IPS-18a (cell line): ENCODE results near the gene CKS1B.

Source experiments
- H3K27ac ChIP-seq: one replicate; pipeline ENCODE4 v1.5.1; 2013; ENCODE audit warnings: low read length
- H3K27me3 ChIP-seq: one replicate; pipeline ENCODE4 v1.6.1; 2013; ENCODE audit warnings: mild to moderate bottlenecking, low read length; ENCODE audit not compliant: control insufficient read depth, insufficient read depth
- H3K36me3 ChIP-seq: one replicate; pipeline ENCODE4 v1.6.1; 2013; ENCODE audit warnings: low read depth, low read length; ENCODE audit not compliant: control insufficient read depth
- H3K4me1 ChIP-seq: one replicate; pipeline ENCODE4 v1.6.1; 2013; ENCODE audit warnings: low read depth, low read length; ENCODE audit not compliant: control insufficient read depth
- H3K4me3 ChIP-seq: one replicate; pipeline ENCODE4 v1.5.1; 2013; ENCODE audit warnings: low read length
- H3K9ac ChIP-seq: one replicate; pipeline ENCODE4 v1.6.1; 2013; ENCODE audit warnings: mild to moderate bottlenecking, low read length, moderate library complexity
- H3K9me3 ChIP-seq: one replicate; pipeline ENCODE4 v1.6.1; 2013; ENCODE audit warnings: low read depth, low read length; ENCODE audit not compliant: control insufficient read depth

The CKS1B gene

DNA sequence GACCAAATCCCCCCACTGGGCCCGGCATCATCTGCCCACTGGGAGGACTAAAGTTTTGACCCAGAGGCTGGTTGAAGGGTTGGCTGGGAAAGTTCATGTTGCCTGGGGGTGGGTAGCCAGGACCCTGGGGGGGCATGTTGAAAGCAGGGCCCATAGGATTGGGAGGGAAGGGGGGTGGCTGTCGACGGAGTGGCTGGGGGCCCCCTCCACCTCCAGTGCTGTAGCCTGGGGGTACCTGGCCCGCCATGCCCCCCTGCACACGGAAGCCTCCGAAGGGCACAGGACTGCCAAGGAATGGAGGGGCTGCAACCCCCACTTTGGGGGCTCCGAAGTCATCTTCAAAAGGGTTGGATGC is 15.1 kb upstream of the CKS1B start:
- Histone ChIP-seq H3K27ac (no peak overlapping the region), H3K36me3 (peaks cover 21% of the 10 kb centered on the region), H3K9ac (no peak overlapping the region), H3K4me1 (peaks cover 22% of the 10 kb centered on the region), H3K9me3 (no peaks in the 10 kb centered on the region), H3K27me3 (no peaks in the 10 kb centered on the region), H3K4me3 (no peak overlapping the region)

DNA sequence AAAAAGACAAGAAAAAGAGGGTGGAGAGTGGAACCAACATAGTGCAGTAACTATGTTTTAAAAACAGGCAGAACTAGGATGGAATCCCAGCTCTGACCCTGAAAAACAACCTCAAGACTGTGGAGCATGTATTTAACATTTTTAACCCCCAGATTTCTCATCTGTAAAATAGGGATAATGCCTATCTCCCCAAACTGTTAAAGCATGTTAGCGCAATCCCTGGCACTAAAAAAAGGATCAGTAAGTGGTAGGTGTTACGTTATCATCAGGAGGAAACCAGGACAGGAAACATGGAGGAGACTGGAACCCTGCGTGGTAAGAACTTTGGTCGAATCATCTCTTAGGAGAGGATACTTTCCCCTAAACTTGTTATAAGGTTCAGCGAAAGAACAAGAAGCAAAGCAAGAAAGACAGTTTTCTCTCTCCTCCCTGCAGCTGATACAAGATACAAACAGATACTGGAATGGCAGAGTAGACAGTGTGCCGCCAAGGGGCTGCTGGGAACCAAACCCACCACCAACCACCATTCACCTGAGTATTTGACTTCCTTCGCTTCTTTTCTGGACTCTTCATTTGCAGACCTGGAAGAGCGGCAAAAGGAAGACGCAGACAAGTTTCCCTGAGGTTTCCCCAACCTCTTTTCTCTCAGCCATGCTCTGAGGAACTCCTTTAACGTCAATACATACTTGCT is 13.9 kb upstream of the CKS1B start:
- Histone ChIP-seq H3K36me3 (peaks cover 32% of the 10 kb centered on the region), H3K4me3 (peak overlapping the region; percentile 88), H3K9me3 (no peaks in the 10 kb centered on the region), H3K27me3 (no peaks in the 10 kb centered on the region), H3K27ac (no peak overlapping the region), H3K9ac (peak overlapping the region; percentile 74), H3K4me1 (peaks cover 13% of the 10 kb centered on the region)

DNA sequence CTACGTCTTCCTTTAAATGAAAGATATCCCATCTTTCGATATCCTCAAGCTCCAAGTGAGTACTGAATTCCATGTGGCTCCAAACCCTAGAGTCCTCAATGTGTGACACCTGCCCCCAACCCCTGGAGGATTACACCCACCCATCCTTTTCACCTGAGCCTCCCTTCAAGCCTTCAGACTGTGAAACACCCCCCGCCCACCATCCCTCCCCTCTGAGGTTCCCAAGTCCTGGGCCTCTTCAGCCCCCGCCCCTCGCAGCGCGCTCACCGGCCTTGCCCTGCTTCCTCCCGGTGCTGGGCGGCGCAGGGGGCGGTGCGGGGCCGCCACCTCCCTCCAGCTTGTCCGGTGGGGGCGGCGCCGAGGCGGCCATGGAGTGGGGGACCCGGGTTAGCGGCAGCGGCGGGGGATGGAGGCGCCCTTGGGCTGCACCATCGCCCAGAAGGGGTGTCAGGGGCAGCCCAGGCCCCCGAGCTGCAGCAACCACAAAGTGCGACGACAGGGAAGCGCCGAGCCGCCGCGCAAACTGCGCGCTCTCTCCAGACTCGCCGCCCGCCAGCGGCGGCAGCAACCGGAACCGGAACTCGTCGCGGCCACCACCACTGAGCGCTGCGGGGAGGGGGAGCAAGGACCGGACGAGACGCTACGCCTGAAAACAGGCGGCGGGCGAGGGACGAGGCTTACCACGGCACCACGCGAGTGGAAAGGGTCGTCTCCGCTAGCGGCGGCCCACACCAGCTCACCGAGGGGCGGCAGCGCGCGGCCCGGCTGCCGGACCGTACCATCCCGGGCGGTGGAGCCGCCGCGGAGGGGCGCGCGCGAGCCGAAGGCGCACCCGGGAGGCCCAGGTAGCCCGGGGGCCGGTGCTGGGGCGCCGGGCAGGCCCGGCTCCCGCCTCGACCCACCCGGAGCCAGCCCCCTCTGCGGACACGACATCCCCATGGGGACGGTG is 13.0 kb upstream of the CKS1B start, which contains the start of gene PYGO2:
Gene PYGO2 (minus strand): TSS at position 576 of the 949 bp plus-strand sequence. CDS start 206 bp downstream, at position 370.
- H3K4me1 ChIP-seq: peaks cover 13% of the 10 kb centered on the region
- peak within 1 kb of the TSS; percentile 88 for H3K4me3 ChIP-seq
- no peak within 1 kb of the TSS for H3K27ac ChIP-seq
- peak within 1 kb of the TSS; percentile 74 for H3K9ac ChIP-seq
- H3K9me3 ChIP-seq: no peaks in the 10 kb centered on the region
- peaks cover 41% of the 10 kb centered on the region for H3K36me3 ChIP-seq
- no peaks in the 10 kb centered on the region for H3K27me3 ChIP-seq

DNA sequence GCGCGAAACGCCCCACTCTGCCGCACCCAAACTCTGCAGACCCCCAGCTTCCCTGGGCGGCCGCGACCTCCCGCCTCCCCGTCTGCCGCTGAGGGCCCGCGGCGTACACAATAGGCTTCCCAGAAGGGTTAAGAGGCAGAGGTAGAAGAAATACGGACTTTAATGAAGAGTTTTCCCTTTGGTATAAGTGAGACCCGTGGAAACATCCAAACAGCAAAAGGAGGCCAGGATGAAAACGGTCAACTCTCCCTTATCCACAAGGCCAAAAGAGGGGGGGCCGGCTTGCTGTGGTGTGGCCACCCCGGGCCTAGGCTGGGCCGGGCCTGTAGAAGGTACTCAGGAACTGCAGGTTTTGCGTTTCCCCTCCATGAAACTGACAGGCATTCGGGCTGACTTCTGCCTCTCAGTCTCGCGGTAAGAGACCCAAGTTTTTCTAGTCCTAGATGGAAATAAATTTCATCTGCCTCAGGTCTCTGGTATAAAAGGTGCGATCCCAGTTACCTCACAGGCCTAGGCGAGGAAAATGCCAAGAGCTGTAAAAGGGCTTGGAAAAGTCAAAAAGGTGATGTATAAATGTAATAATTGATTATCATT is 12.2 kb upstream of the CKS1B start:
- Histone ChIP-seq H3K9ac (peak overlapping the region; percentile 74), H3K27ac (no peak overlapping the region), H3K9me3 (no peaks in the 10 kb centered on the region), H3K27me3 (no peaks in the 10 kb centered on the region), H3K4me1 (peaks cover 5% of the 10 kb centered on the region), H3K4me3 (peak overlapping the region; percentile 88), H3K36me3 (peaks cover 49% of the 10 kb centered on the region)

DNA sequence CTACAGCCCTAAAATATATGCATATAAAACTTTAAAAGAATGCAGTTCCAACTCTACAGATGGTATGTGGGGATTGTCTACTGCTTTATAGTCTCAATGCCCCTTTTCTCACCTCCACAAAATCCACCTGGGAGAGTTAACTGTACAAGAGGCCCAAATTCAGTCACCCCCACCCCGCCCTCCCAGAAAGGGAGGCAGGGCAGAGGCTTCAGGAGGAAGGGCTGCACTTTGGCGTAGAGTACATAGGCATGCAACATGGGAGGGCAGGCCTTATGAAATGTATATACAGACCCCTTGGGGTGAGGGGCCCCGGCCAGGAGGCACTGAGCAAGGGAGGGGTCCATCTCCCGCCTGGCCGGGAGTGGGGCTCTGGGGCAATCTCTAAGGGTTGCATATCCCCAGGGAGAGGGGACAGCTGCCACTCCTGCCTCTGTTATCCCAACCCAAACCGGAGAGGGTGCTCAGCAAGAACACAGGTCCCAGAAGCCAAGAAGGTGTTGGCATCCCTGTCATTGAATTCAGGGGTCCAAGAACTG is 11.6 kb upstream of the CKS1B start:
- Histone ChIP-seq H3K36me3 (peaks cover 52% of the 10 kb centered on the region), H3K27ac (no peak overlapping the region), H3K4me1 (peaks cover 5% of the 10 kb centered on the region), H3K9me3 (no peaks in the 10 kb centered on the region), H3K4me3 (peak overlapping the region; percentile 88), H3K9ac (peak overlapping the region; percentile 74), H3K27me3 (no peaks in the 10 kb centered on the region)

DNA sequence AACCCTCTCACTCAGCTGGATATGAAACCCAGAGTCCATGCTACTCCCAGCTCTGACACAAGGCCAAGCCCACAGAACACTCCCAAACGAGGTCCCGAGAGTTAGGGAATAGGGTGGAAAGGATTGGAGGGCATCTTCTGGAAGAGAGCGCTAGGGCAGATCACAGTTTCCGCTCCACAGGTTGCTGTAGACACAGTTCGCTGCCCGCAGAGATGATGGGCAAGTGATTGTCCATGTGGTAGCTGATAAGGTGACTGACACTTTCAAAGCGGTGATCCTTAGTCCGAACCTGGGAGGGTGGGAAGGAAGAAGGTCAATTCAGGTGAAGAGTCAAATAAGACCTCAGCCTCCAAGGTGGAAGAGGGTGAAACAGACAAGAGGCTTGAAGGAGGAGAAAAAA is 10.8 kb upstream of the CKS1B start:
- H3K27me3 ChIP-seq: no peaks in the 10 kb centered on the region
- H3K27ac ChIP-seq: no peak overlapping the region
- H3K4me3 ChIP-seq: no peak overlapping the region
- peaks cover 5% of the 10 kb centered on the region for H3K4me1 ChIP-seq
- H3K9me3 ChIP-seq: no peaks in the 10 kb centered on the region
- H3K9ac ChIP-seq: no peak overlapping the region
- H3K36me3 ChIP-seq: peaks cover 48% of the 10 kb centered on the region

DNA sequence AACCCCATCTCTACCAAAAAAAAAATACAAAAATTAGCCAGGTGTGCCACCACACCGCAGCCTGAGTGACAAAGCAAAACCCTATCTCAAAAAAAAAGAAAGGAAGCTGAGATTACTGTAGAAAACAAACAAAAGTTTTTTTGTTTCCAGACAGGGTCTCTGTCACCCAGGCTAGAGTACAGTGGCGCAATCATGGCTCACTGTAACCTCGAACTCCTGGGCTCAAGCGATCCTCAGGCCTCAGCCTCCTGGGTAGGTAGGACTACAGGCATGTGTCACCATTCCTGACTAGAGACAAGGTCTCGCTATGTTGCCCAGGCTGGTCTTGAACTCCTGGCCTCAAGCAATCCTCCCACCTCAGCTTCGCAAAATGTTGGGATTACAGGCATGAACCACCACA is 10.1 kb upstream of the CKS1B start:
- Histone ChIP-seq H3K27me3 (no peaks in the 10 kb centered on the region), H3K9ac (no peak overlapping the region), H3K27ac (no peak overlapping the region), H3K36me3 (peaks cover 46% of the 10 kb centered on the region), H3K4me3 (no peak overlapping the region), H3K4me1 (peaks cover 5% of the 10 kb centered on the region), H3K9me3 (no peaks in the 10 kb centered on the region)

DNA sequence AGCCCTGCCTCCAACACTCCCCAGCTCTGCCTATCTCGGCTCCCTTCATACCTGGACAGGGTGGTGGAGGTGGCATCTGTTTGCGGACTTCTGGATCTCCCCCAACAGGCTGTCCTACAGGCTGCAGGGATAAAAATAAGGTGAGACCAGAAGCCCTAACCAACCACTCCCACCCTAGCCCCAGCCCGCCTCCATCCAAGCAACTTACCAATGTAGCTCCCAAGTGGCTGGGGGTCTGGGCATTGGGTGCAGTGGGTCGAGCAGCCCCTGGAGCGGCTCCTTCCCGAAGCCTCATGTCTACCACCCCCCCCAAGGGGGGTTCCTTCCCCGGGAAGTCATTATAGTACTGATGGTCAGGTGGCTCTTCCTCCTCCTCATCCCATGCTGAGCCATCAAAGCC is 8.4 kb upstream of the CKS1B start:
- H3K4me1 ChIP-seq: peaks cover 4% of the 10 kb centered on the region
- peaks cover 46% of the 10 kb centered on the region for H3K36me3 ChIP-seq
- no peak overlapping the region for H3K27ac ChIP-seq
- no peaks in the 10 kb centered on the region for H3K27me3 ChIP-seq
- H3K9ac ChIP-seq: no peak overlapping the region
- H3K9me3 ChIP-seq: no peaks in the 10 kb centered on the region
- no peak overlapping the region for H3K4me3 ChIP-seq

DNA sequence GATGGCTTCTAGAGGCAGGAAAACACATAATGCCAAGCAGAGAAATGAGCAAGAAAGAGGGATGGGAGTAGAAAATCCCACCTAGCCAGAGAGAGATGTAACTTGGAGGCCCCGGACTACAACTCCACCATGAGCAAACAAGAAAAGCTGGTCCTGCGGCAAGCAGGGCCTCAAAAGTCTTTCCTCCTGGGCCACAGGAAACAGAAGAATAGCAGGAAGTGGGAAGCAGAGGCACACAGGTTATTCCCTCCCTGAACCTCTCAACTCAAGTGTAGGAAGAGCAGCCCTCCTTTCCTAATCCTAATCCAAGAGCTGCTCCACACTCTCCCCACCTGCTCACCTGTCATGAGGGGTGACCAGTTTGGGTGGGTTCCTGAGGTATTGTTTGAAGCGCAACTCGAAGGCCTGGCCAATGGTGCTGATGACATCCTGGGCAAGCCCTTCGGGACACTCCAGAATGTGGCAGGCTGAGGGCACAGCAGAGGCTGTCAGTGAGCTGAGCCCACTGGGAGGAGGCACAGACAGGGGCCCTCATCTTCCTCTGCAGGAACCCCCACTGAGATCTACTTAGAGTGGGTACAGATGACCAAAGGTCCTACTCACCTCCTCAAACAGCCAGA is 7.0 kb upstream of the CKS1B start:
- Histone ChIP-seq H3K27ac (no peak overlapping the region), H3K36me3 (peaks cover 46% of the 10 kb centered on the region), H3K9ac (no peak overlapping the region), H3K9me3 (no peaks in the 10 kb centered on the region), H3K4me3 (no peak overlapping the region), H3K4me1 (peaks cover 11% of the 10 kb centered on the region), H3K27me3 (no peaks in the 10 kb centered on the region)

DNA sequence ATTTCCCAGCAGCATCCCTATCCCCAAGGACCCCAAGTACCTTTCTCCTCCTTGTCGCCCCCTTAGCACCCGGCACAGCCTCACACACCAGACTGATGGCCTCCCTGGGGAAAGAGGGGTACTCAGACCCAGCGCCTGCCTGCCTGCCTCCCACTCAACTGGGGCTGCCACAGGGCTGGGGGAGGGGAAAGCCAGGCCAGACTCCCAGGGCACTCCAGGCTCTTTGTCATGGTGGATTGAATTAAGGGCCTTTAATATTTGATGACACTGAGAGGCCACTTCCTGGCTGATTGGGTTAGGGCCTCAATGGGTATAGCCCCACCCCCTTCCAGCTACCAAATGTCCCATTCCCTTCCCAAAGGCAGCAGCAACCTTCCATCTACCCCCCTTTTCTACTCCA is 5.8 kb upstream of the CKS1B start:
- Histone ChIP-seq H3K9ac (peak overlapping the region; percentile 59), H3K27ac (no peak overlapping the region), H3K9me3 (no peaks in the 10 kb centered on the region), H3K4me3 (peak overlapping the region; percentile 90), H3K36me3 (peaks cover 38% of the 10 kb centered on the region), H3K4me1 (peaks cover 15% of the 10 kb centered on the region), H3K27me3 (no peaks in the 10 kb centered on the region)

DNA sequence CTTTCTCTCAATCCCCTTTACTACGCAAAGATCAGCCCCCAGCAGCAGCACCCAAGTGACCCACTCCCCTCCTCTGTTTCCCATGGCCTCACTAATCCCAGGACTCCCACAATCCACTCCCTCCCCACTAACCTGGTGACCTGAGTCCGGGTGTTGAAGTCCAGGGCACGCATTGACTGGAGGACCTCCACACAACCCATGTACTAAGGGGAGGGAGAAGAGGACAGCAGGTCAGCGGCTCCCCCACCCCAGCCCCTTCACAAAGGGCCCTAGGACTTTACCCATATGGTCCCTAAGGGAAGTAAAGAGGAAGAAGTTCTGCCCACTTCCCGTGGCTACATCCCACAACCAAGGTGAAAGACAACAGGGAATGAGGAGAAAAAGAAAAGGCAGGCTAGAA is 5.2 kb upstream of the CKS1B start:
- H3K36me3 ChIP-seq: peaks cover 32% of the 10 kb centered on the region
- H3K27ac ChIP-seq: no peak overlapping the region
- H3K4me3 ChIP-seq: peak overlapping the region; percentile 90
- peak overlapping the region; percentile 59 for H3K9ac ChIP-seq
- H3K4me1 ChIP-seq: peaks cover 15% of the 10 kb centered on the region
- H3K27me3 ChIP-seq: no peaks in the 10 kb centered on the region
- no peaks in the 10 kb centered on the region for H3K9me3 ChIP-seq
